Activated CD4-positive, alpha-beta T cell treated with anti-CD3 and anti-CD28 coated beads, Interleukin-2, amount 10 ng/mL, durations not matched to agents 7 days and 5 days (primary cell): ENCODE measurements around the gene CD300LF. TPM values are rescaled to one million over a fixed set of nuclear protein-coding genes. Genes with fewer than 3 reads are reported as not detected.
A peak's percentile ranks its signal among the peaks of the same experiment; 100 is the strongest.

Experiments used
- CTCF ChIA-PET: fragments of 350-600 bp; sonication (Branson Sonifier 250); formaldehyde crosslinking; loops from one replicate; lab custom pipeline; 2021; ENCODE audit warnings: antibody characterized with exemption; lab: Charles Lee
- POLR2A ChIA-PET: fragments of 350-600 bp; sonication (Branson Sonifier 250); formaldehyde crosslinking; loops from one replicate; lab custom pipeline; 2021; ENCODE audit warnings: antibody characterized with exemption; lab: Charles Lee
- DNase-seq: peaks from one replicate; pipeline ENCODE4 v3.0.0-alpha.2; 2020
- H3K27ac Mint-ChIP-seq: one replicate; pipeline ENCODE4 v1.8.0; 2021; ENCODE audit warnings: mild to moderate bottlenecking, moderate library complexity, mixed read lengths
- H3K27me3 Mint-ChIP-seq: one replicate; pipeline ENCODE4 v1.8.0; 2021; ENCODE audit warnings: mixed read lengths
- H3K36me3 Mint-ChIP-seq: one replicate; pipeline ENCODE4 v1.8.0; 2021; ENCODE audit warnings: low read depth, mixed read lengths
- H3K4me1 Mint-ChIP-seq: one replicate; pipeline ENCODE4 v1.8.0; 2021; ENCODE audit warnings: mixed read lengths
- H3K4me3 Mint-ChIP-seq: one replicate; pipeline ENCODE4 v1.8.0; 2021; ENCODE audit warnings: mild to moderate bottlenecking, moderate library complexity, mixed read lengths
- H3K9me3 Mint-ChIP-seq: one replicate; pipeline ENCODE4 v1.8.0; 2021; ENCODE audit warnings: mixed read lengths
- total RNA-seq, 2 experiments: library from RNA; stranded (reverse); gene quantifications; one replicate each; pipeline ENCODE4 v1.2.3, GENCODE V29; 2021

Gene CD300LF
- total RNA-seq, 2 experiments from 2014 or later: not detected

GRCh38 chr17:74677558-74678466, 34.9 kb downstream of the CD300LF start:
- Mint-ChIP-seq H3K27me3 (peaks cover 41% of the 10 kb centered on the region), H3K4me1 (peaks cover 22% of the 10 kb centered on the region), H3K4me3 (peak overlapping the region; percentile 4), H3K27ac (peak overlapping the region; percentile 48), H3K9me3 (no peaks in the 10 kb centered on the region), H3K36me3 (no peaks in the 10 kb centered on the region)
- peak; percentile 16 for DNase-seq
- POLR2A ChIA-PET: no interaction called here
- CTCF ChIA-PET: interaction anchor here (0.9 to 4.2 kb wide), 4 partner anchors 9 to 93 kb away, joined by 3 to 16 read pairs (median 4); partner anchors contain the start of gene RAB37

- ChIA-PET CTCF (interaction anchor here (0.6 to 2.3 kb wide), 7 partner anchors 10 to 1309 kb away, joined by 3 to 17 read pairs (median 4); no protein-coding TSS in a partner anchor), POLR2A (interaction anchor here (0.6 to 0.8 kb wide), 2 partner anchors 88 to 666 kb away, joined by 3 read pairs; no protein-coding TSS in a partner anchor)
- Mint-ChIP-seq H3K27ac (no peak overlapping the region), H3K4me3 (no peak overlapping the region), H3K27me3 (peaks cover 66% of the 10 kb centered on the region), H3K4me1 (peaks cover 3% of the 10 kb centered on the region), H3K36me3 (no peaks in the 10 kb centered on the region), H3K9me3 (no peaks in the 10 kb centered on the region)
- peak; percentile 83 for DNase-seq
These were observed 41.5 kb downstream of the CD300LF start for GRCh38 chr17:74671031-74671771.

- no peaks in the 10 kb centered on the region for H3K36me3 Mint-ChIP-seq
- no peak for DNase-seq
- ChIA-PET CTCF (interaction anchor here (2.1 to 2.3 kb wide), 2 partner anchors 13 to 20 kb away, joined by 6 to 17 read pairs; no protein-coding TSS in a partner anchor), POLR2A (interaction anchor here (0.8 kb wide), 1 partner anchor 89 kb away, joined by 3 read pairs; no protein-coding TSS in a partner anchor)
- H3K4me3 Mint-ChIP-seq: no peak overlapping the region
- peaks cover 3% of the 10 kb centered on the region for H3K4me1 Mint-ChIP-seq
- peaks cover 61% of the 10 kb centered on the region for H3K27me3 Mint-ChIP-seq
- H3K9me3 Mint-ChIP-seq: no peaks in the 10 kb centered on the region
- H3K27ac Mint-ChIP-seq: no peak overlapping the region
These were observed 42.4 kb downstream of the CD300LF start for GRCh38 chr17:74670329-74670728.

DNA sequence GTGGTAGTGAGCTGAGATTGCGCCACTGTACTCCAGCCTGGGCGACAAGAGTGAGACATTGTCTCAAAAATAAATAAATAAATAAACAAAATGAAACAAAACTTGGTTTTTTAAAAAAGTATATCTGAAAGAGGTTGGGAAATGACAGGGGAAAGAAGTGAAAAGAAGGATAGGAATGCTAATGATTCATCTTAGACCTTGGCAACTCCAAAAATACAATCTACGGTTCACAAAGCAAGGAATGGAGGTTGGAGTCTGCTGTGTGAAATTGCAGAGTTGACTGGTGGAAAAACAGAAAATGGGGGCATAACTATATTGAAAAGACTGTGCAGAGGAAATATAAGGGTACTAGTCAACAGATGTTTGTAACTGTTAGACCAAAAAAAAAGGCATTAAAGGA, 49.2 kb downstream of the CD300LF start:
- CTCF ChIA-PET: interaction anchor here (0.6 to 2.6 kb wide), 4 partner anchors 12 to 422 kb away, joined by 3 to 13 read pairs (median 4); no protein-coding TSS in a partner anchor
- POLR2A ChIA-PET: no interaction called here
- peaks cover 2% of the 10 kb centered on the region for H3K9me3 Mint-ChIP-seq
- no peak overlapping the region for H3K27ac Mint-ChIP-seq
- H3K27me3 Mint-ChIP-seq: peaks cover 71% of the 10 kb centered on the region
- no peak overlapping the region for H3K4me3 Mint-ChIP-seq
- DNase-seq: no peak
- H3K4me1 Mint-ChIP-seq: no peaks in the 10 kb centered on the region
- no peaks in the 10 kb centered on the region for H3K36me3 Mint-ChIP-seq

DNA sequence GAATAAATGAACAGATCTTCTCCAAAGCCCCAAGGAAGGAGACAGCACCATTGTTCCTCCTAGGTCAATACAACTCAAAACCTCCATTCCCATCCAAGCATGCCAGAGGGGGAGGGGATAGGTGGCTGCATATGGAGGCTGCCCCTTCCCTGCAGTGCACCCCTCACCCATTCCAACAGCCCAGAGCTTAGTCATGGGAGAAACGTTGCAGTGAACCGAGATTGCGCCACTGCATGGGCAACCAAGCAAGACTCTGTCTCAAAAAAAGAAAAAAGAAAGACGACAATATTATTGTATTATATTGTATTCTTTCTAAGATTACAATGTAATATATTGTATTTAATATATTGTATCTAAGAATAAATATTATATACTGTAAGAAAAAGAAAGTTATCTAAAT, 52.8 kb downstream of the CD300LF start:
- peaks cover 2% of the 10 kb centered on the region for H3K9me3 Mint-ChIP-seq
- ChIA-PET POLR2A (no interaction called here), CTCF (interaction anchor here (0.6 to 3.9 kb wide), 2 partner anchors 78 to 218 kb away, joined by 3 to 58 read pairs; partner anchors contain the start of gene RAB37)
- no peak overlapping the region for H3K4me3 Mint-ChIP-seq
- no peaks in the 10 kb centered on the region for H3K36me3 Mint-ChIP-seq
- H3K27ac Mint-ChIP-seq: no peak overlapping the region
- no peak for DNase-seq
- peaks cover 9% of the 10 kb centered on the region for H3K4me1 Mint-ChIP-seq
- H3K27me3 Mint-ChIP-seq: peaks cover 62% of the 10 kb centered on the region

DNA sequence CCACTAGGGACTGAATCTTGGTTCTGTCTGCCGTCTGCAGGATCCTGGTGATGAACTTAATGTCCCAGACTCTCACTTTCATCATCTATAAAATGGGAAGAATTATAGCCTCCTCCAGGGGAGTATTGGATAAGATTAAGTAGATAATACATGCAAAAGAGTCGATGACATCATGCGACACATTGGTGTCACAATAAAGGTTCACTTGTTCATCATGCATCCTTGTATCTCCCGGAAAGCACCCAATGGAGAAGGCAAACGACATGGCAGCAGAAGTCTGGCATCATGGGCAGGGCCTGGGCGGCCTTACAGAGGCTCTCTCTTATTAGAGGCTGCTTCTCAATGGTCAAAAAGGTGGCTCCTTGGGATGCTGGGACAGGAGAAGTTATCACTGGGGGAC, 54.1 kb downstream of the CD300LF start:
- Mint-ChIP-seq H3K27me3 (peaks cover 55% of the 10 kb centered on the region), H3K4me3 (no peak overlapping the region), H3K9me3 (peaks cover 2% of the 10 kb centered on the region), H3K36me3 (no peaks in the 10 kb centered on the region), H3K4me1 (peaks cover 9% of the 10 kb centered on the region), H3K27ac (no peak overlapping the region)
- ChIA-PET CTCF (interaction anchor here (1.8 to 3.9 kb wide), 5 partner anchors 18 to 125 kb away, joined by 4 to 58 read pairs (median 16); partner anchors contain the start of gene RAB37), POLR2A (no interaction called here)
- DNase-seq: no peak

- peaks cover 9% of the 10 kb centered on the region for H3K4me1 Mint-ChIP-seq
- peaks cover 52% of the 10 kb centered on the region for H3K27me3 Mint-ChIP-seq
- ChIA-PET CTCF (interaction anchor here (1.2 to 2.0 kb wide), 3 partner anchors 10 to 116 kb away, joined by 4 to 6 read pairs (median 4); no protein-coding TSS in a partner anchor), POLR2A (no interaction called here)
- H3K27ac Mint-ChIP-seq: no peak overlapping the region
- no peak for DNase-seq
- no peaks in the 10 kb centered on the region for H3K36me3 Mint-ChIP-seq
- no peak overlapping the region for H3K4me3 Mint-ChIP-seq
- H3K9me3 Mint-ChIP-seq: no peaks in the 10 kb centered on the region
These were observed 58.0 kb downstream of the CD300LF start for GRCh38 chr17:74654742-74655141.

- peaks cover 2% of the 10 kb centered on the region for H3K4me1 Mint-ChIP-seq
- no peaks in the 10 kb centered on the region for H3K9me3 Mint-ChIP-seq
- peaks cover 45% of the 10 kb centered on the region for H3K27me3 Mint-ChIP-seq
- POLR2A ChIA-PET: no interaction called here
- H3K27ac Mint-ChIP-seq: no peak overlapping the region
- no peaks in the 10 kb centered on the region for H3K36me3 Mint-ChIP-seq
- DNase-seq: no peak
- no peak overlapping the region for H3K4me3 Mint-ChIP-seq
- CTCF ChIA-PET: interaction anchor here (0.6 to 0.7 kb wide), 2 partner anchors 88 to 104 kb away, joined by 3 read pairs; no protein-coding TSS in a partner anchor
These were observed 60.7 kb downstream of the CD300LF start for GRCh38 chr17:74652020-74652419.

- Mint-ChIP-seq H3K27ac (no peak overlapping the region), H3K4me3 (no peak overlapping the region), H3K4me1 (no peaks in the 10 kb centered on the region), H3K36me3 (no peaks in the 10 kb centered on the region), H3K27me3 (peaks cover 53% of the 10 kb centered on the region), H3K9me3 (no peaks in the 10 kb centered on the region)
- POLR2A ChIA-PET: no interaction called here
- DNase-seq: no peak
- CTCF ChIA-PET: no interaction called here
These were observed 62.8 kb downstream of the CD300LF start for GRCh38 chr17:74649909-74650308.

DNA sequence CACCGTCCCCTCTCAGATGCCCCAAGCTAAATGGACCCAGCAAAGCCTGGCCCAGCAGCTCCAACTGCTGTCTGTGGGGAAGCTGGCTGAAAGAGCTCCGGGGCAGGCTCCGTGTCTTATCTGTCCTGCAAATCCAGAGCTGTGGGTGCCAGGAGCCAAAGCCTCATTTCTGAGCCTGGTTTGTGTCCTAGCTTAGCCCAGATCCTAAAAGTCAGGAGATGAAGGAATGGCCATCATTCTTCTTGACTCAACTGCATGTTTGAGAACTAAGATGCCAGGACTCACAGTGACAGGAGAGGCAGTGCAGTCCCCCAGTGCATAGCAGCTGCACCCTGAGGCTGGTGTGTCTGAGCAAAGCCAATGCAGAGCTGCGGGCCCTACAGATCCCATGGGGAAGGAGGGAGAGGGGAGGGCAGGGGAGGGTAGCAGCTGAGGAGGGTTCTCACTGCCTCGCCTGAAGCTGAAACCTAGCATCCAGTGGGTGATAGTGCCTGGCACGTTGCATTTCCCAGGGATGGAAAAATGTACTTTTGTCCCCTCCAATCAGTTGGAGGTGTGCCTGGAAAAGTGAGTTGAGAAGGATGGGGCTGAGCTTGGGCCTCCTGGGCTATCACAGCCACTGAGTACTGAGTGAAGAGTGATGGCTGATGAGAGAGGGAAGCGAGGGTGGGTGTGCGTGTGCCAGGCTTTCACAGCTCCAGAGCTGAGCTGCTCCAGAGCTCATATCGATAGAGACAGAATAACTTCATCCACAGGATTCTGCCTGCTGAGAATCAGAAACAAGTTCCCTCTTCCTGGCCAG, 64.7 kb downstream of the CD300LF start:
- H3K27ac Mint-ChIP-seq: no peak overlapping the region
- no peaks in the 10 kb centered on the region for H3K4me1 Mint-ChIP-seq
- POLR2A ChIA-PET: no interaction called here
- H3K36me3 Mint-ChIP-seq: no peaks in the 10 kb centered on the region
- H3K4me3 Mint-ChIP-seq: no peak overlapping the region
- H3K27me3 Mint-ChIP-seq: peaks cover 62% of the 10 kb centered on the region
- H3K9me3 Mint-ChIP-seq: no peaks in the 10 kb centered on the region
- no peak for DNase-seq
- CTCF ChIA-PET: interaction anchor here (1.0 to 1.3 kb wide), 5 partner anchors 9 to 123 kb away, joined by 3 to 6 read pairs (median 5); partner anchors contain the start of gene RAB37

DNA sequence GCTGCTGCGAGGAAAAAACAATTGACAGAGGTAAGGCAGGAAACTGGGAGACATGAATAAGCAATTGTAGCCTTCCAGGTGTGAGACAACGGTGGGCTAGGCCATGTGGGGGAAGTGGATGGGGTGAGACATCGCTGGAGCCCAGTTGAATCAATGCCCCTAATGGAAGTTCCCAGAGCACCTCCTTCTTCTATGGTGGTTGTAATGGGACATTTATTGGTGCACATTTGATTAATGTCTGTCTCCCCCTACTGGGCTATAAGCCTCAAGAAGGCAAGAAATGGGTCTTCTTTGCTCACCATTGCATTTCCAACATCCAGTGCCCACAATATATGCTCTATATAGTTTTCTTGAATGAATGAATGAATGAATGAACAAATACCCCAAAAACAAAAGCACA, 66.5 kb downstream of the CD300LF start:
- Mint-ChIP-seq H3K4me3 (no peak overlapping the region), H3K27ac (no peak overlapping the region), H3K4me1 (no peaks in the 10 kb centered on the region), H3K27me3 (peaks cover 63% of the 10 kb centered on the region), H3K36me3 (no peaks in the 10 kb centered on the region), H3K9me3 (no peaks in the 10 kb centered on the region)
- peak; percentile 22 for DNase-seq
- CTCF ChIA-PET: no interaction called here
- POLR2A ChIA-PET: no interaction called here
